WI38 (cell line): Measurements from ENCODE around the gene CDC14B.

ENCODE experiments used
- H3K4me3 ChIP-seq: 2 replicates; pipeline ENCODE4 v1.5.1; 2011; ENCODE audit warnings: low read depth, mild to moderate bottlenecking, control low read depth, low read length
- CTCF ChIP-seq: IDR thresholded peaks from 2 replicates; pipeline ENCODE4 v1.5.1; 2012; ENCODE audit warnings: low read depth, mild to moderate bottlenecking, control low read depth, low read length

The CDC14B gene

GRCh38 chr9:96453625-96454024 is 166.0 kb downstream of the CDC14B start:
- TF ChIP-seq CTCF, result peak; percentile 39
- H3K4me3 ChIP-seq, result no peak overlapping the region

GRCh38 chr9:96450613-96451528 is 168.8 kb downstream of the CDC14B start:
- no peak for TF ChIP-seq CTCF

More at GRCh38 chr9:96450613-96451528, 168.8 kb downstream of the CDC14B start:
- H3K4me3 ChIP-seq, result peak overlapping the region; percentile 75
